Lower leg skin (tissue), 3 donors: ENCODE data around the gene ZNF106.

Source experiments
- CTCF ChIP-seq, 3 donors: fragments of 450-650 bp; IDR thresholded peaks; one replicate each; pipeline ENCODE4 v1.5.1; 2016; ENCODE audit warnings: antibody characterized with exemption in 3 of 3, mild to moderate bottlenecking in 3 of 3, moderate library complexity in 2 of 3
- POLR2A ChIP-seq, 2 donors: fragments of 450-650 bp; IDR thresholded peaks; one replicate each; pipeline ENCODE4 v1.6.1; 2016 to 2017; ENCODE audit warnings: antibody characterized with exemption in 2 of 2, mild to moderate bottlenecking in 1 of 2, moderate library complexity in 1 of 2

GRCh38 chr15:42375941-42376340 is 115.0 kb downstream of the ZNF106 start:
- no peak for TF ChIP-seq CTCF (IDR thresholded peaks at IDR 0.05)
- TF ChIP-seq POLR2A (IDR thresholded peaks at IDR 0.05) = no peak
